ENCODE data around the gene HIPK2.

GRCh38 chr7:139635526-139636302 lies 142.1 kb downstream of the HIPK2 start:
- no peak for TF ChIP-seq CTCF (IDR thresholded peaks at IDR 0.05)
- no peak for TF ChIP-seq POLR2A (IDR thresholded peaks at IDR 0.05; ENCODE audit: low read depth)
- TF ChIP-seq POLR2AphosphoS5 (IDR thresholded peaks at IDR 0.05): no peak
